ENCODE data around the gene CPPED1.
"Not testable (repeated sequence)": the region's sequence is repeated elsewhere in the genome, so short reads cannot be mapped to it uniquely, and the experiment has no call there.

The CPPED1 gene, protein sequence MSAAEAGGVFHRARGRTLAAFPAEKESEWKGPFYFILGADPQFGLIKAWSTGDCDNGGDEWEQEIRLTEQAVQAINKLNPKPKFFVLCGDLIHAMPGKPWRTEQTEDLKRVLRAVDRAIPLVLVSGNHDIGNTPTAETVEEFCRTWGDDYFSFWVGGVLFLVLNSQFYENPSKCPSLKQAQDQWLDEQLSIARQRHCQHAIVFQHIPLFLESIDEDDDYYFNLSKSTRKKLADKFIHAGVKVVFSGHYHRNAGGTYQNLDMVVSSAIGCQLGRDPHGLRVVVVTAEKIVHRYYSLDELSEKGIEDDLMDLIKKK

DNA sequence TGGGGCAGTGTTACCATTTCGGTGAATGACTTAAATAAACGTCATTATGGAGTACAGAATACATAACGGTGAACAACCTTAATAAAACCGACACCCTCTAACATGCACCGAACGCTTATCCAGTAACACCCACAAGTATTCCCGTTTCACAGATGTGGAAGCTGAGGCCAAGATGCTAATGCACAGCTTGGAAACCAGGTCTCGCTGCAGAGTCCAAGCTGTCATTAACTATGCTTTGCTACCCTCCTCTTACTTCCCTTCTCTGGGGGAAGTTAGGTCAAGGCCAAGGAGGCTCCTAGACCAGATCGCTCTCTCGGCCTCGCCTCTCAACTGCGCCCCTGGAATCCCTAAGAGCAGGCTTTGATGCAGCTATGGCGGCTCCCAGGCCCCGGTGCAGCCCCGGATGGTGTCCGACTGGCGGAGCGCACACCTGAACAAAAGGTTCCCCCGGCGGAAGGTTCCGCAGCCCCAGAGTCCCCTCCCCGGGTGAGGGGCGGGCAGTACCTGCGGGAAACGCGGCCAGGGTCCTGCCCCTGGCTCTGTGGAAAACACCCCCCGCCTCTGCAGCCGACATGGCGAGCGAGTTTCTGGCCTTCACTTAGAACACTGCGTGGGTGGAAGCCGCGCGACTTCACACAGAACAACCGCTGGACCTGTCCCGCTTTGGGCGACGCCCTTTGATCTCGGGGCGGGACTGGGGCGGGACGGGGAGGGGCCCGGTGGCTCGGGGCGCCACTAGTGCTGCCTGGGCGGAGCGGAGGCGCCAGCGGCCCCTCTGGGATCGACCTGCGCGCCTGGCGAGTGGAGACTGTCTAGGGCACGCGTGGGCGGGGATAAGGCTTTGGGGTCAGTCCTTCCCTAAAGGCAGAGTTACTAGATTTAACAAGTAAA is at the start of gene CPPED1:
Gene CPPED1, minus strand, starts transcription at position 685 of the 891 bp plus-strand sequence. Its CDS starts 111 bp downstream, at position 574.
- peak; percentile 88 to 91 for DNase-seq (ENCODE audit: low read depth in 2 of 2)

DNA sequence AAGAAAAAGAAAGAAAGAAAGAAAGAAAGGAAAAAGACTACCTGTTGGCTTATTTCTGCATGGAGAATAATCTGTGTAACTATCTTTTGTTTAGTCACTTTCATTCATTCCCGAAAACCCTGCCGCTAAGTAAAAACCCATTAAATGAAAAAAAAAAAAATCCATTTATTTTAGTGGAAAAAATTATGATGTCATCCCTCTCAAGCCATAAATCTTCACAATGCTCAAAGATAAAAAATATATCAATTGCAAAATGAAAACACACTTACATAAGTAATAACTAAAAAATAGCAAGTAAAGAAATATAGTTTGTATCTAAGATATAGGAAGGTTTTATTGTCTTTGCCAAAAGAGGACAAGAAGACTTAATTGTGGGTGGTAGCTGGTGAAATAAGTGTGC is 46.5 kb upstream of the CPPED1 start:
- DNase-seq (ENCODE audit: low read depth in 2 of 2): no peak

DNA sequence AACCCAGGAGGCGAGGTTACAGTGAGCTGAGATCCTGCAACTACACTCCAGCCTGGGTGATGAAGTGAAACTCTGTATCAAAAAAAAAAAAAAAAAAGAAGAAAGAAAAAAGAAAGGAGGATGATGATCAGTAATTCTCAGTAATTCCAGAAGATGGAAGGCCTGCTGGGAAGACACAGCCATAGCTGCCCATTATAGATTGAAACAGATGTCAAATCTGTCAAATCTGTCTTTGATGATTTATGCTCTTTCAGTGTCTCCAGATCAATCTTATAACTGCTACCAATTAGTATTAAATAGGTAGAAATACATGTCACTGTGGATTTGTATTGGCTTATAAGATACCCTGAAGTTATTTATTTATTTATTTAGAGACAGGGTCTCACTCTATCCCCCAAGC is 42.9 kb upstream of the CPPED1 start:
- DNase-seq (ENCODE audit: low read depth in 2 of 2): no peak

DNA sequence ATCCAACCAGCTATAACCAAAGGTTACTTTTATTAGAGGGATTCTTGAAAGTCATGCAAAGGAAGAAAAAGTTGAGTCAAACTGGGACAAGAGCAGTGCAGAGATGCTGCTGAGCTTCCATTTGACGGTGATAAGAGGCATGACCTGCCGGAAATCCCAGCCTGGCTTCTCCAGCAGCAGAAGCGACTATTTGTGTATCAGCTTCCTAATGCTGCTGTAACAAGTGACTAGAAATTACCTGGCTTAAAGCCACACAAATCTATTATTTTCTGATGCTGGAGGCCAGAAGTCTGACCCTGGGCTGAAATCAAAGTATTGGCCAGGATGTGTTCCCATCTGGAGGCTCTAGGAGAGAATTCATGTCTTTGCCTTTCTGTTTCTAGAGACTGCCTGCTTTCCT is 41.6 kb upstream of the CPPED1 start:
- no peak for DNase-seq (ENCODE audit: low read depth in 2 of 2)

DNA sequence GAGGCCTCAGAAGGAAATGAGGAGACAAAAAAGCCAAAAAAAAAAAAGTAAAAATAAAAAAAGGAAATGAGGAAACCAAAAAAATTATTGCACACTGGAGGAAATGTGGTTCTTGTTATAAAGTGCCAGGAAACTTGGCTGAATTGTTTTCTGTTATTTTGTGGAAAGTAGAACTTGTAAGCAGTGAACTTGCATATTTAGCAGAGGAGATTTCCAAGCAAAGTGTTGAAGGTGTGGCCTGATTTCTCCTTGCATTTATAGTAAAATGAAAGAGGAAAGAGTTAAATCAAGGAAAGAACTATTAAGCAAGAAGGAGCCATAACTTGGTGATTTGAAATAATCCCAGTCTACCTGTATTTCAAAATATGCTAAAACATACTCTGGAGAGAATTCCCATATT is 34.1 kb upstream of the CPPED1 start:
- no peak for DNase-seq (ENCODE audit: low read depth in 2 of 2)

DNA sequence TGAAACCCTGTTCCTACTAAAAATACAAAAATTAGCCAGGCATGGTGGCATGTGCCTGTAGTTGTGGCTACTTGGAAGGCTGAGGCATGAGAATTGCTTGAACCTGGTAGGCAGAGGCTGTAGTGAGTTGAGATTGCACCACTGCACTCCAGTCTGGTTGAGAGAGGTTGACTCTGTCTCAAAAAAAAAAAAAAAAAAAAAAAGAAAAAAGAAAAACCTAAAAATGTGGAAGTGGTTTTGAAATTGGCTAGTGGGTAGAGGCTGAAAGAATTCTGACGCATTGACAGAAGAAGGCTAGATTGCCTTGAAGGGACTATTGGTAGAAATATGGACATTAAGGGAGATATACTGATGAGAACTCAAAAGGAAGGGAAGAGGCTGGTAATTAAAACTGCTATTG is 33.6 kb upstream of the CPPED1 start:
- no peak for DNase-seq (ENCODE audit: low read depth in 2 of 2)

DNA sequence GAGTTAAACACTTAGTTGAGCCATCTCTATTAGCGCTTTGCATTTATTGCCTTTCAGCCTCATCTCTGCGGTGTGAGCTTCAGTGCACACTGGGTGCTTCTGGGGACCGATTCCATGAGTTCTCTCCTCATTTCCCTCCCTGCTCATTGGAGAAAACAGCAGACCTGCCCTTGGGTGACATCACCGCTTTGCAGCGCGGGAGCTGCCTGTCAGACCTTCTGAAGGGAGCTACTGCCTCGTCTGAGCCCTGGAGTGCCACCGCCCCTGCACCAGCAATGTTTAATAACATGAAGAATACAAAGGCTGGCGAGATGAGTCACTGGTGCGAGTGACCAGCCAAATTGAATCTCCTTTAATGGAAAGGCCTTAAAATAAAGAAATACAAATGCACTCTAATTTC is 30.2 kb upstream of the CPPED1 start:
- DNase-seq (ENCODE audit: low read depth in 2 of 2): no peak

DNA sequence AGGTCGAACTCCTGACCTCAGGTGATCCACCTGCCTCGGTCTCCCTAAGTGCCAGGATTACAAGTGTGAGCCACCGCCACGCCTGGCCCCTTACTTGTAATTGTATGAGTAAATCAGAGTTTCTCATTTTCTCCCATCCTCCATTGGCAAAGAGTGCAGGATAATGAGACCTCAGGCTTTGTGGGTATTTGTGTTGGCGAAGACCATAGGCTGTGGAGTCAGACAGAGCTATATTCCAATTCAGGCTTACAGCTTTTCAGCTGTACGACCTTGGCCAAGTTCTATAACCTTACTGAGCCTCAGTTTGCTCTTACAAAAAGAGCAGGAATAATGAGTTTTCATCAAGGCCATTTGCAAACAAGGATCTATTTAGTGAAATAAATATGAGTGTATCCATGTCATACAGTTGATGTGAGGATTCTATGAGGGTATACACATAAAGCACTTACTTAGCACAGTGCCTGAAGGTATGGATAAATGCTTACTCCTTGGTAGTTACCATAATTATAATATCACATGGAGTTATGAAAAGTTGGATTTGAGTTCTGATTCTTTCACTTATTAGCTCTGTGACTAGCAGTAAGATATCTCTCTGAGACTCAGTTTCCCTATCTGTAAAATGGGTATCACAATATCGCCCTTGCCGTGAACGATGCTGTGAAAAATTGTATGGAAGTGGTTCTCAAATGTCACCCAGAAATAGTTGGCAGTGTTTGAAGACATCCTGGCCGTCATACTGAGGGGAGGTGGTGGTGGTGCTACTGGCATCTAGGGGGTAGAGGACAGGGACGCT is 25.6 kb upstream of the CPPED1 start:
- DNase-seq (ENCODE audit: low read depth in 2 of 2): no peak

DNA sequence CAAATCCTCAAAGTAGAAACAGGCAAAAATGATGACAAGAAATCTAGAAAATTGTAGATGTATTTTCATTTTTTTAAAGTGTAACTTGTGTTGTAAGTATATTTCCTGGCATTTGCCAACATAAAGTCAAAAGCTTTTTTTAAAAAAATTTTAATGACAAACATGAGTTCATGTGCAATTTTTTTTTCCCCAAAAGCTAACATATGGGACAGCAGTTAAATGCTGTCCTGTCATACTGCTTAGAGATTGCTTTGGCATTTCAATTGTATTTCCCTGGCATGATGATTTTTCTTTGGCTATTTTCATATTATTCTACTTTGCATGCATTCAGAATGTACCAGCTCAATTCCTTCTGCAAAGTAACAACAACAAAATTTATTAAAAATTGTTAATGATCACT is 24.5 kb upstream of the CPPED1 start:
- DNase-seq (ENCODE audit: low read depth in 2 of 2): no peak

DNA sequence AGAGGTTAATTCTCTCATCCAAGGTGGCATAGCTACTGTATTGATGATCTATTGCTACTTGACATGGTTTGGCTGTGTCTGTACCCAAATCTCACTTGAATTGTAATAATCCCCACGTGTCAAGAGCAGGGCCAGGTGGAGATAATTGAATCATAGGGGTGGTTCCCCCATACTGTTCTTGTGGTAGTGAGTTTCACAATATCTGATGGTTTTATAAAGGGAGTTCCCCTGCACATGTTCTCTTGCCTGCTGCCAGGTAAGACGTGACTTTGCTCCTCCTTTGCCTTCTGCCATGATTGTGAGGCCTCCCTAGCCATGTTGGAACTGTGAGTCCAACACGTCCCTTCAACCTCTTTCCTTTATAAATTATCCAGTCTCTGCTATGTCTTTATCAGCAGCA is 22.9 kb upstream of the CPPED1 start:
- DNase-seq (ENCODE audit: low read depth in 2 of 2): no peak

DNA sequence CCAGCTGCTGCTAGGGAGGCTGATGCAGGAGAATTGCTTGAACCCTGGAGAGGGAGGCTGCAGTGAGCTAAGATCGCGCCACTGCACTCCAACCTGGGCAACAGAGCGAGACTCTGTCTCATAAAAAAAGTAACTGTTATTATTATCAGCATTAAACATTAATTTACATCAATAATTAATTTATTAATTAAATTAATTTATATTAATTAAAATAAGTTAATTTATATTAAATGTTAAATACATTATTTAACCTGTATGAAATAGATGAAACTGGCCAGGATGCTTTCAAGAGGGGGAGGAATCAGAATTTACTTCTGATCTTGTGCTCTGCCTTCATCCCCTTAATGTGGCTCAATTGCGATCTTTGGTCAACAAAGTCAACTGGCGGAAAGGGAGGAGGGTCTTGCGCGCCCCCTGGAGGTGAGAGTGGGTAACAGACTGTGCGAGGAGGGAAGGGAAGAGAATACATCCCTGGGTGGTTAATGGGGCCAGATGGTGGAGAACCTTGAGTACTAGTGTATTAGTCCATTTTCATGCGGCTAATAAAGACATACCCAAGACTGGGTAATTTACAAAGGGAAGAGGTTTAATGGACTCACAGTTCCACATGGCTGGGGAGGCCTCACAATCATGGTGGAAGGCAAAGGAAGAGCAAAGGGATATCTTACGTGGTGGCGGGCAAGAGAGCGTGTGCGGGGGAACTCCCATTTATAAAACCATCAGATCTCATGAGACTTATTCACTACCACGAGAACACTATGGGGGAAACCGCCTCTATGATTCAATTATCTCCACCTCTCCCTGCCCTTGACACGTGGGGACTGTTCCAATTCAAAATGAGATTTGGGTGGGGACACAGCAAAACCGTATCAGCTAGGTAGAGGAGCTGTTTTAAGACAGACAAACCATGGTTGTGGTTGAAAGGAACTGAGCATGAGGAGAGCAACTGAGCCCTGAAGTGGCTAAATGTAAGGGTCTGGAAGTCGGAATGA is 15.7 kb upstream of the CPPED1 start:
- DNase-seq (ENCODE audit: low read depth in 2 of 2): peak; percentile 49 to 63

DNA sequence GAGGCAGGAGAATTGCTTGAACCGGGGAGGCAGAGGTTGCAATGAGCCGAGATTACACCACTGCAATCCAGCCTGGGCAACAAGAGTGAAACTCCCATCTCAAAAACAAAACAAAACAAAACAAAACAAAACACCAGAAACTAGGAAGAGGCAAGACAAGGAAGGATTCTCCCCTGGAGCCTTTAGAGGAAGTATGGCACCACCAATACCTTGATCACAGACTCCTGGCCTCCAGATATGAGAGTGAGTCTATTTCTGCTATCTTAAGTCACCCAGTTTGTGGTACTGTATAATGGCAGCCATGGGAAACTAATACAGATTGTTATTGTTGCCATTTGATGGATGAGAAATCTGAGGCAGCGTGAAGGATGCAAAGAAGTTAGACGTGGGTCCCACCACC is 14.6 kb upstream of the CPPED1 start:
- DNase-seq (ENCODE audit: low read depth in 2 of 2): no peak

DNA sequence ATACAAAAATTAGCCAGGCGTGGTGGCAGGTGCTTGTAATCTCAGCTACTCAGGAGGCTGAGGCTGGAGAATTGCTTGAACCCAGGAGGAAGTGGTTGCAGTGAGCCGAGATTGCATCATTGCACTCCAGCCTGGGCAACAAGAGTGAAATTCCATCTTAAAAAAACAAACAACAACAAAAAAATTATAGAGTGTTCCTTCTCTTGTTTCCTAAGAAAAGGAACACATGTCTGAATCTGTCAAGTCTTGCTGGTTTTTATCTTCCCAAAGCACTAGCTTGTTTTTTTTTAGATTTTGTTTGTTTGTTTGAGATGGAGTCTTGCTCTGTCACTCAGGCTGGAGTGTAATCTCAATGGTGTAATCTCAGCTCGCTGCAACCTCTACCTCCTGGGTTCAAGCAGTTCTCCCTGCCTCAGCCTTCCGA is 13.1 kb upstream of the CPPED1 start:
- not testable (repeated sequence) for DNase-seq (ENCODE audit: low read depth in 2 of 2)

DNA sequence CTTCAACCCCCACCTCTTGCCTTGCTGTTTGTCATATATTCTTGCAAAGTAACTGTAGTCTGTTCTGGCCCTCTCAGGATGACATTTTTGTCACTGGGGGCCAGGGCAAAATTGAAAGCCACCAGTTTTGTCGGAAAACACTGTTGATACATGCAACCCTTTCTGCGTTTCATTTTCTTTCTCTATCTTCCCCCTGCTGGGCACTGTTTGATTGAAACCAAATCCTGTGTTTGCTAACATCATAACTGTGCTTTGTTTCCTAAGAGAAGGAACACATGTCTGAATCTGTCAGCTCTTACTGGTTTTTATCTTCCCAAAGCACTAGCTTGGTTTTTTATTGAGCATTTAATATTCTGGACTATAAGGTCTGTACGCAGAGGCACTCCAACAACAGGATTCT is 11.7 kb upstream of the CPPED1 start:
- DNase-seq (ENCODE audit: low read depth in 2 of 2): no peak

DNA sequence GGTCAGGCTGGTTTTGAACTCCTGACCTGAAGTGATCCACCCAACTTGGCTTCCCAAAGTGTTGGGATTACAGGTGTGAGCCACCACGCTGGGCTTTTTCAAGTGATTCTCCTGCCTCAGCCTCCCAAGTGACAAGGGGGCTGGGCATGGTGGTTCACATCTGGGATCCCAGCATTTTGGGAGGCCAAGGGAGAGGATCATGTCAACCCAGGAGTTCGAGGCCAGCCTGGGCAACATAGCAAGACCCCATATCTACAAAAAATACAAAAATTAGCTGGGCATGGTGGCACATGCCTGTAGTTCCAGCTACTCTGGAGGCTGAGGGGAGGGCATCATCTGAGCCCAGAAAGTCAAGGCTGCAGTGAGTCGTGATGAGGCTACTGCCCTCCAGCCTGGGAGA is 10.0 kb upstream of the CPPED1 start:
- not testable (repeated sequence) for DNase-seq (ENCODE audit: low read depth in 2 of 2)

DNA sequence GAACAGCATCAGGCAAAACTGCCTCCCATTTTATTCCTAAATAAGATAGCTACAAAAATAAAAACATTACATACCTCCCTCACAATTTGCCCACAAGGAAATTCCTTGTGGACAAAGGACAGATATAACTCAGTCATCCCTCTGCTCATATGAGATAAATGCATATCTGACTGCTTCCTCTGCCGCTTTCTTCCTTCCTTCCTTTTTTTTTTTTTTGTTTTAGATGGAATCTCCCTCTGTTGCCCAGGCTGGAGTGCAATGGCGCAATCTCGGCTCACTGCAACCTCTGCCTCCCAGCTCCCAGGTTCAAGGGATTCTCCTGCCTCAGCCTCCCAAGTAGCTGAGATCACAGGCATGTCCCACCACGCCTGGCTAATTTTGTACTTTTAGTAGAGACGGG is 9.6 kb upstream of the CPPED1 start:
- DNase-seq (ENCODE audit: low read depth in 2 of 2): not testable (repeated sequence)

DNA sequence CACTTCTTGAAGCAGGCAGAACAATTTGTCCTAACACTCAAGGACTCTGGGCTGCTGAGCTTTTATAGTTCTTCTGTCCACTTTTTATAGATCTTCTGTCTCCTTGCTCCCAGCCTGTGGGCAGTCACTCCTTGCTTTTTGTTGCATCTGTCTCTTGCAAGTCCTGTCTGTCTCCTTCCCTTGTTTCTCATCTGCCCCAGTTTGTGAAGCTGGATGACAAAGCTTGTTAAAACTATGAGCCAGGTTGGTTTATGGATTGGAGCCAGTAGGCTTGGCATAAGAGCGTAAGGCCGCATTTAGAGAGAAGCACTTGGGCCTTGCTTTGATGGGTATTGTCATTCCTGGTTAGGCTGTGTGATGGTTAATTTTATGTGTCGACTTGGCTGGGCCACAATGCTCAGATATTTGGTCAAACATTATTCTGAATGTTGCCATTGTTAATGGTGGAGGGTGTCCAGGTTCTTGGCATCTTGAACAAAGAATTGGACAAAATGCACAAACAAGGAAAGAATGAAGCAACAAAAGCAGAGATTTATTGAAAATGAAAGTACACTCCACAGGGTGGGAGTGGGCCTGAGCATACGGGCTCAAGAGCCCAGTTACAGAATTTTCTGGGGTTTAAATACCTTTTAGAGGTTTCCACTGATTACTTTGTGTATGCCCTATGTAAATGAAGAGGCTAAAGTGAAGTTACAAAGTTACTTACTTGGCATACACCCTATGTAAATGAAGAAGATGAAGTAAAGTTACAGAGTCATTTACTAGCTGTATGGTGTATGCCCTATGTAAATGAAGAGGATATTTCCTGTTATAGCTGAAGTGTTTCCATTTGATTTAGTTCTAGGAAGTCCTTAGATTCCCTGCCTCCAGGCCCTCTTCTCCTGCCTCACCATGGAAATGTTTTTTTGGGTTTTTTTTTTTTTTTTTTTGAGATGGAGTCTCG is 8.0 kb upstream of the CPPED1 start:
- no peak for DNase-seq (ENCODE audit: low read depth in 2 of 2)

DNA sequence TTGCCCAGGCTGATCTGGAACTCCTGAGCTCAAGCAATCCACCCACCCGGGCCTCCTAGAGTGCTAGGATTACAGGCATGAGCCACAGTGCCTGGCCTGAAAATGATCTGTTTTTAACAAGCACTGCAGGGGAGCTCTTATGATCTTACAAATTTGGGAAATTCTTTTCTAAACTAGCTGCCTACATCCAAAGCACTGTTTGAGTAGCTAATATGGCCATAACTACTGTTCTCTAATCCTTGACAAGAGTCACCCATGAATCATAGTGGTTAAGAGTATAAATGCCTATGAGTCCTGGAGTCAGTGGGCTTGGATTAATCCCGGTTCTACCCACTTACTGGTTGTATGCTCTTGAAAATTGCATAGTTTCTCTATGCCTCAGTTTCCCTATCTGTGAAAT is 1.4 kb upstream of the CPPED1 start:
- DNase-seq (ENCODE audit: low read depth in 2 of 2): no peak

DNA sequence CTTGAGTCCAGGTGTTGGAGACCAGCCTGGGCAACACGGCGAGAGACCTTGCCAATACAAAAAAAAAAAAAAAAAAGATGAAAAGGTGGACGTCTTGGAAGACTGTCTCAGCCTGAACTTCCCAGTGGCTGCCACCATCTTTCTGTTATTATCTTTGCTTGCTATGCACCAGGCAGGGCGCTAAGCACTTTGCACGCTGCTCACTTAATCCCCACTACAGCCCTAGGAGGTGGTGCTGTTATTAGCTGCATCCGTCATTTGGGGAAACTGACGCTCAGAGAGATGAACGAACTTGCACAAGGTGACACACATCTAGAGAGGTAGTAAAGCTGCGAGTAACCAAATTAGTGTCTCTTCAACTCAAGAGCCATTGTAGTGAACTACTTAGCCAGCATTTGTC is 708 bp upstream of the CPPED1 start:
- no peak for DNase-seq (ENCODE audit: low read depth in 2 of 2)

DNA sequence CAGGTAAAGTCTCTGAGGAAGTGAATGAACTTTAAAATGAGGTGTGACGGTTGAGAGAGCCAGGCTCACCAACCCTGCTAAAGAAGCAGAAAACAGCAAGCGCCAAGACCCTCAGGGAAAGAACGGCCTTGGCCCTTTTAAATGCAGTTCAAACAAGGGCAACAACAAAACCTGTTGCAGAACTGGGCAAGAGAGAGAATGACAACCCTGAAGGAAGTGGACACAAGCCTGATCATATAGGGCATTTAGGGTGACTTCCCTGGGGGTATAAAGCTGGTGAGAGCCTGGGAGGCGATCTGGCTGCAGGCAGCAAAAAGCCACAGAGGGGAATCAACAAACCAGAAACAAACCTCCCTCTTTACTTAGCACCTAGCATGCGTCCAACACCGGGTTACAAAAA is 1.0 kb downstream of the CPPED1 start:
- DNase-seq (ENCODE audit: low read depth in 2 of 2): no peak

Measured in stimulated activated CD8-positive, alpha-beta memory T cell treated with anti-CD3 and anti-CD28 coated beads, Interleukin-15, amount 100 ng/mL, for 48 hours (primary cell).